ENCODE data around the gene EXOC6B. TPM values are rescaled to one million over a fixed set of nuclear protein-coding genes. Genes with fewer than 3 reads are reported as not detected.

Gene EXOC6B
- total and polyA plus RNA-seq, 10 of the 15 experiments (the other 5 are each of a cell fraction or from before 2014, with no cell fraction given) = 0.23 to 2.2 (median 1.2) TPM

DNA sequence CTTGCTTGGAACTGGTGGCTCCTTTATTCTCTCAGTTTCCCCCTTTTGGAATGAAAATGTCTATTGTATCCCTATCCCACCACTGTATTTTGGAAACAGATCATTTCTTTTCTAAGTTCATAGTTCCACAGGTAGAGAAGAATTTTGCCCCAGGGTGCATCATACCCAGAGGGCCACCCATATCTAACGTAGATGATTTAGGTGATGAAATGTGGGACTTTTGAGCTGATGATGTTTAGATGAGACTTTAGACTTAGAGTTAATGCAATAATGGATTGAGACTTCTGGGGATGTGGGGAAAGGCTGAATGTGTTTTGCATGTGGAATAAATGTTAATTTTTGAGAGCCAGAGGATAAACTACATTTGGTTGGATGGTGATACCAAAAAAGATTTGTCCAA, 570.3 kb downstream of the EXOC6B start:
- 61% methylated on average over 1 of the region's 1 CpG for WGBS (ENCODE audit: insufficient coverage, insufficient replicate concordance, low lambda C conversion rate, missing lambda C conversion rate)
- intact Hi-C loops (cut with micrococcal nuclease; ENCODE audit: unreplicated experiment) (no loop called here), in situ Hi-C loops (cut with MboI) (no loop called here)
- ATAC-seq (no peak), FAIRE-seq (no peak), DNase-seq (ENCODE audit: low read depth, low spot score) (no peak)
- ChIA-PET POLR2A (no interaction called here), RAD21 (ENCODE audit: unreplicated experiment) (no interaction called here), SMC1A (ENCODE audit: uncharacterized antibody, unreplicated experiment) (no interaction called here), CTCF (no interaction called here)
- no peak overlapping the region for H3K4me3 ChIP-seq
- H3K9ac ChIP-seq (ENCODE audit: control insufficient read depth, insufficient read depth, low read length) = no peak overlapping the region
- H3K27me3 ChIP-seq (replicated peaks in 1 of 2; ENCODE audit: control insufficient read depth in 2 of 2, insufficient read depth in 2 of 2, low read length in 1 of 2) = no peaks in the 10 kb centered on the region
- H4K20me1 ChIP-seq (ENCODE audit: control insufficient read depth, insufficient read depth) = no peaks in the 10 kb centered on the region
- H3K4me2 ChIP-seq (ENCODE audit: control insufficient read depth, insufficient read depth) = no peak overlapping the region
- H3K27ac ChIP-seq (ENCODE audit: control insufficient read depth, insufficient read depth) = no peak overlapping the region
- no peaks in the 10 kb centered on the region for H3K4me1 ChIP-seq (ENCODE audit: control insufficient read depth, insufficient read depth, low read length)
- TF ChIP-seq, protein P1, sequence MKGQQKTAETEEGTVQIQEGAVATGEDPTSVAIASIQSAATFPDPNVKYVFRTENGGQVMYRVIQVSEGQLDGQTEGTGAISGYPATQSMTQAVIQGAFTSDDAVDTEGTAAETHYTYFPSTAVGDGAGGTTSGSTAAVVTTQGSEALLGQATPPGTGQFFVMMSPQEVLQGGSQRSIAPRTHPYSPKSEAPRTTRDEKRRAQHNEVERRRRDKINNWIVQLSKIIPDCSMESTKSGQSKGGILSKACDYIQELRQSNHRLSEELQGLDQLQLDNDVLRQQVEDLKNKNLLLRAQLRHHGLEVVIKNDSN (IDR thresholded peaks at IDR 0.05; ENCODE audit: borderline replicate concordance, extremely low read length, insufficient read depth, low read depth, low read length) = no peak
- TF ChIP-seq SMAD5 (IDR thresholded peaks at IDR 0.05; ENCODE audit: low read depth) (no peak), NFIC (IDR thresholded peaks at IDR 0.05; ENCODE audit: low read depth, low read length) (no peak), IKZF2 (IDR thresholded peaks at IDR 0.05) (no peak), CHD2 (IDR thresholded peaks at IDR 0.05; ENCODE audit: borderline replicate concordance, low read depth, low read length) (no peak), SMARCA5 (IDR thresholded peaks at IDR 0.05) (no peak)
- TF ChIP-seq, protein P2, sequence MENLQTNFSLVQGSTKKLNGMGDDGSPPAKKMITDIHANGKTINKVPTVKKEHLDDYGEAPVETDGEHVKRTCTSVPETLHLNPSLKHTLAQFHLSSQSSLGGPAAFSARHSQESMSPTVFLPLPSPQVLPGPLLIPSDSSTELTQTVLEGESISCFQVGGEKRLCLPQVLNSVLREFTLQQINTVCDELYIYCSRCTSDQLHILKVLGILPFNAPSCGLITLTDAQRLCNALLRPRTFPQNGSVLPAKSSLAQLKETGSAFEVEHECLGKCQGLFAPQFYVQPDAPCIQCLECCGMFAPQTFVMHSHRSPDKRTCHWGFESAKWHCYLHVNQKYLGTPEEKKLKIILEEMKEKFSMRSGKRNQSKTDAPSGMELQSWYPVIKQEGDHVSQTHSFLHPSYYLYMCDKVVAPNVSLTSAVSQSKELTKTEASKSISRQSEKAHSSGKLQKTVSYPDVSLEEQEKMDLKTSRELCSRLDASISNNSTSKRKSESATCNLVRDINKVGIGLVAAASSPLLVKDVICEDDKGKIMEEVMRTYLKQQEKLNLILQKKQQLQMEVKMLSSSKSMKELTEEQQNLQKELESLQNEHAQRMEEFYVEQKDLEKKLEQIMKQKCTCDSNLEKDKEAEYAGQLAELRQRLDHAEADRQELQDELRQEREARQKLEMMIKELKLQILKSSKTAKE (IDR thresholded peaks at IDR 0.05; ENCODE audit: low read depth, poor library complexity, severe bottlenecking) = no peak
- BruUV-seq (replicated peaks) = no TSS peak
- H3K79me2 ChIP-seq (ENCODE audit: control insufficient read depth, insufficient read depth, low read length) = no peaks in the 10 kb centered on the region
- no peaks in the 10 kb centered on the region for H3K36me3 ChIP-seq (ENCODE audit: control insufficient read depth in 2 of 2, insufficient read depth in 2 of 2, low read length in 1 of 2)
- no peak overlapping the region for H2AFZ ChIP-seq (ENCODE audit: control insufficient read depth, low read depth, low read length)
- H3K9me3 ChIP-seq (replicated peaks; ENCODE audit: control insufficient read depth, insufficient read depth, low read length) = no peaks in the 10 kb centered on the region

All from GM12878 (cell line).